GM18909 (cell line): Measurements from ENCODE around the gene EPB41L2.

Experiments
- ATAC-seq: cut with Tn5 transposase; IDR thresholded peaks from one replicate; pipeline ENCODE4 v1.9.1; 2021; ENCODE audit warnings: mild to moderate bottlenecking; ENCODE audit not compliant: unreplicated experiment, poor library complexity

EPB41L2 gene

GRCh38 chr6:130982941-130983456 is 80.0 kb downstream of the EPB41L2 start:
- no peak for ATAC-seq

- no peak for ATAC-seq
Observed at GRCh38 chr6:130982135-130982534, 80.9 kb downstream of the EPB41L2 start.

- no peak for ATAC-seq
Observed at GRCh38 chr6:130981409-130981808, 81.6 kb downstream of the EPB41L2 start.

GRCh38 chr6:130980310-130981032 is 82.6 kb downstream of the EPB41L2 start:
- ATAC-seq = no peak

- no peak for ATAC-seq
Observed at GRCh38 chr6:130978660-130979396, 84.2 kb downstream of the EPB41L2 start.

- ATAC-seq = no peak
Observed at GRCh38 chr6:130978180-130978579, 84.9 kb downstream of the EPB41L2 start.

- no peak for ATAC-seq
Observed at GRCh38 chr6:130975325-130975724, 87.7 kb downstream of the EPB41L2 start.

GRCh38 chr6:130973521-130974277 is 89.3 kb downstream of the EPB41L2 start:
- ATAC-seq = no peak

GRCh38 chr6:130971504-130971903 is 91.5 kb downstream of the EPB41L2 start:
- ATAC-seq = no peak

GRCh38 chr6:130970839-130971410 is 92.1 kb downstream of the EPB41L2 start:
- ATAC-seq = no peak

GRCh38 chr6:130969791-130970491 is 93.1 kb downstream of the EPB41L2 start:
- ATAC-seq = no peak

- no peak for ATAC-seq
Observed at GRCh38 chr6:130969166-130969565, 93.9 kb downstream of the EPB41L2 start.

- ATAC-seq = no peak
Observed at GRCh38 chr6:130968476-130968875, 94.6 kb downstream of the EPB41L2 start.

- ATAC-seq = no peak
Observed at GRCh38 chr6:130967502-130968445, 95.3 kb downstream of the EPB41L2 start.

GRCh38 chr6:130966344-130966980 is 96.6 kb downstream of the EPB41L2 start:
- ATAC-seq = no peak

GRCh38 chr6:130965656-130966055 is 97.4 kb downstream of the EPB41L2 start:
- ATAC-seq = no peak

GRCh38 chr6:130964808-130965604 is 98.0 kb downstream of the EPB41L2 start:
- ATAC-seq = peak; percentile 66

- no peak for ATAC-seq
Observed at GRCh38 chr6:130964289-130964688, 98.8 kb downstream of the EPB41L2 start.
